Erythroblast (primary cell): ENCODE results near the gene PCDHB12.
"Not testable (repeated sequence)": the region's sequence is repeated elsewhere in the genome, so short reads cannot be mapped to it uniquely, and the experiment has no call there.

Experiments used
- GATA1 ChIP-seq: IDR thresholded peaks from 2 replicates; pipeline ENCODE4 v1.6.1; 2011; ENCODE audit warnings: low read depth, mild to moderate bottlenecking, control low read depth, low read length, moderate library complexity
- POLR2A ChIP-seq: IDR thresholded peaks from 2 replicates; pipeline ENCODE4 v1.6.1; 2011; ENCODE audit warnings: mild to moderate bottlenecking, low read length

GRCh38 chr5:141235922-141236321 is 27.4 kb downstream of the PCDHB12 start:
- not testable (repeated sequence) for TF ChIP-seq POLR2A, GATA1
